GM18907 (cell line): ENCODE measurements around the gene TAF7.
"Not testable (repeated sequence)": the region's sequence is repeated elsewhere in the genome, so short reads cannot be mapped to it uniquely, and the experiment has no call there.

Source experiments
- ATAC-seq: cut with Tn5 transposase; IDR thresholded peaks from one replicate; pipeline ENCODE4 v1.9.1; 2021; ENCODE audit warnings: mild to moderate bottlenecking, moderate library complexity; ENCODE audit not compliant: unreplicated experiment

Gene TAF7

GRCh38 chr5:141338538-141339306 is 18.1 kb upstream of the TAF7 start, which contains the start of gene PCDHGA2:
Gene PCDHGA2 (plus strand): TSS chr5:141338760.
- no peak for ATAC-seq

- ATAC-seq, result not testable (repeated sequence)
Observed at GRCh38 chr5:141332571-141332970, 12.0 kb upstream of the TAF7 start.

DNA sequence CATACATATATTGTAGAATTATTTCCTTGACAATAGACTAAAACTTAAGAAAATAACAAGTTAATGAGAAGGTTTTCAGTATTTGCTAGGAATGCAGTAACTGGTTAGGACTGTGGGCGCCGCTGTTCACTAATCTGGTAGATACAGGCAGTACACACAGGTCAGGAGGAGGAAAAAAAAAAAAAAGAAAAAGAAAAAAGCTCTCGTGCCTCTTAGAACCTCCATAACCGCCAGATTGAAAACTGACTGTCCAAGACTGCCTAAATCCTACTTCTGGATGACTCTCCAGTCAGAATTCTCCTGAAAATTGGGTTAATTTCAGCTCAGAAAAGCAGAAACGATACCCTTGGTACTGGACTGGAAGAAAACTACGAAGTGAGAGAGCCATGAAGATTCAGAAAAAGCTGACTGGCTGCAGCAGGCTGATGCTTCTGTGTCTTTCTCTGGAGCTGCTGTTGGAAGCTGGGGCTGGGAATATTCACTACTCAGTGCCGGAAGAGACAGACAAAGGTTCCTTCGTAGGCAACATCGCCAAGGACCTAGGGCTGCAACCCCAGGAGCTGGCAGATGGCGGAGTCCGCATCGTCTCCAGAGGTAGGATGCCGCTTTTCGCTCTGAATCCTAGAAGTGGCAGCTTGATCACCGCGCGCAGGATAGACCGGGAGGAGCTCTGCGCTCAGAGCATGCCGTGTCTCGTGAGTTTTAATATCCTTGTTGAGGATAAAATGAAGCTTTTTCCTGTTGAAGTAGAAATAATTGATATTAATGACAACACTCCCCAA is 9.9 kb upstream of the TAF7 start, which contains the start of gene PCDHGA1:
Gene PCDHGA1 (plus strand): TSS at position 216 of the 782 bp plus-strand sequence.
- no peak for ATAC-seq

DNA sequence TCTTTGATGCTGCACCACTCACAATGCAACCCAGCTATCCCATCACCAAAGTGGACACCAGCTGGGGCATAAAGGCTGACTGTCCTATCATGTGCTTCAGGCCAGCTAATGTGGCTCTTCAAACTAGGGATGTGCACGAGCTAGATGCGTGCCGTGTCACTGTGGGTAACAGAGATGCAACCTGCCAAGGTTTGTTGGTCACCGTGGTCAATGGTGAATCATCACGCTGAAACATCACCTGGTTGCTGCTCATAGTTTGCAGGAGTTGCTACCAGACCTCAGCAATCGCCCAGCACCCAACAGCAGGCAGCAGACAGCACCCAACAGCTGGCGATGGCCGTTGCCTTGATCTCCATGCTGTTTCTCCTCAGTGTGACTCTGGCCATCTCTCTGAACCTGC is 7.6 kb upstream of the TAF7 start:
- ATAC-seq, result no peak

DNA sequence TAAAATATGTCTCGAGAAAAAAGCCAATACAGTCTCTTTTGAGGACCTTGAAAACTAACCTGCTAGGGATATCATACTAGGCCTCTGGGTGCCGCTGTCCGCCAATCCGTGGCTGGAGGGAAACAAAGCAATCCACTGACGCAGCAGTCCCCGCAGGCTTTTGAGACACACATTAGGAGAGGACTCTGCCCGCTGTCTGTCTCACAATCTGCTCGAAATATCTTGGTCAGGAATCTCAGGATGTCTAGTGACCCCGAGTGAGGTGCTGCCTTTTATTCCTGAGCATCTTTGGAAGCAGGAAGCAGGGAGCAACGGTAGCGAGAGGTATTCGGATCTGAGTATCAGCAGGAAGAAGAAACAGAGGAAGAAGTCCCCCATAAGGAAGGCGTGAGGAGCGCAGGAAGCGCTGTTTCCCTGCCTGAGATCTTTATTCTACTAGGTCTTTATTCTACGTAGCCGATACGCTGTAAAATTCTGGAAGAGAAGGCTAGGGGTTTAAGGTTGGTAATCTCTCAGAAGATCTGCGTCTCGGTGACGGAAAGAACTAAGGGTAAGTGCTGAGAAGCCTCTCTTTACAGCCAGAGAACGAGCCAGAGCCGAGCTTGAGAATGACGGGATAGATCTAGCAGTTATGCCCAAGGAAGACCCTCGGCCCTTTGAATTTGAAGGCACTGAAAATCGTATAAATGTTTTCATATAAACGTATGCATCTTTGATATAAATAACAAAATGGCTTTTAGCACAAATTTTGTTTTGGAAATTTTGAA is 5.7 kb upstream of the TAF7 start:
- ATAC-seq, result peak; percentile 82

- no peak for ATAC-seq
Observed at GRCh38 chr5:141322261-141322660, 1.7 kb upstream of the TAF7 start.

- ATAC-seq, result no peak
Observed at GRCh38 chr5:141319699-141320098, 885 bp downstream of the TAF7 start.

GRCh38 chr5:141319202-141319601 is 1.4 kb downstream of the TAF7 start:
- no peak for ATAC-seq

DNA sequence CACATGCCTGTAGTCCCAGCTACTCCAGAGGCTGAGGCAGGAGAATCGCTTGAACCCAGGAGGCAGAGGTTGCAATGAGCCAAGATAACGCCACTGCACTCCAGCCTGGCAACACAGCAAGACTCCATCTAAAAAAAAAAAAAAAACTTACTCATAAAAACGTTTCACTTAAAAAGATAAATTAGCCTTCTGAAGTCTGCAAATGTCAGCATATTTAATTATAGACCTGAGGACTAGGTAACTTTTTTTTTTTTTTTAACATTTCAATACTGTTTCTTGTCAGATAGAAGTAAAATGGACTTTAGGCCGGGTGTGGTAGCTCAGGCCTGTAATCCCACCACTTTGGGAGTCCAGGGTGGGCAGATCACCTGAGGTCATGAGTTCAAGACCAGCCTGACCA is 3.6 kb downstream of the TAF7 start:
- not testable (repeated sequence) for ATAC-seq

DNA sequence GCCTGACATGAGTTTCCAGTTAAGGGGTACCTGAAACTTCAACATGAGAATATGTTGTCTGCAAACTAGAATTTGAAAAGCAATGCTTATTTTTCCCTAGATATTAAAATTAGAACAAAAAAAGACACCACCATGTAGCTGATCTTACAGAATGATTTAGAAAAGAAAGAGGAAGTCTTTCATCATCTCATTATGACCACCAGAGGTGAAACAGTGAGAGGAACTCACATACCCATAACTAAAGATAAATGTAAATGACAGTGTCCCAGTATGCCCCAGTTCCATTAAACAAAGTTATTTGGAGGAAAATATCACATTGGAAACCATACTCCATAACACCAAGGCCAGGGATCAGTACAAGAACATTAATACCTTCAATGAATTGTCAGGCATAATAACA is 6.9 kb downstream of the TAF7 start:
- no peak for ATAC-seq

DNA sequence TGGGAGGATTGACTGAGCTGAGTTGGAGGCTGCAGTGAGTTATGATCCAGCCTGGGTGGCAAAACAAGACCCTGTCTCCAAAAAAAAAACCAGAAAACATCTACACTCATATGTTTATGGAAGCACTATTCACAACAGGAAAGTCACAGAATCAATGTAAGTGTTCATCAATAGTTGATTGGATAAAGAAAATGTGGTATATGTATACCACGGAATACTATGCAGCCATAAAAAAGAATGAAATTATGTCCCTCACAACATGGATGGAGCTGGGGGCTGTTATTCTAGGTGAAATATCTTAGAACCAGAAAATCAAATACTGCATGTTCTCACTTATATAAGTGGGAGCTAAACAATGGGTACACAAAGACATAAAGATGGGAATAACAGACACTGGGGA is 14.0 kb downstream of the TAF7 start:
- no peak for ATAC-seq

DNA sequence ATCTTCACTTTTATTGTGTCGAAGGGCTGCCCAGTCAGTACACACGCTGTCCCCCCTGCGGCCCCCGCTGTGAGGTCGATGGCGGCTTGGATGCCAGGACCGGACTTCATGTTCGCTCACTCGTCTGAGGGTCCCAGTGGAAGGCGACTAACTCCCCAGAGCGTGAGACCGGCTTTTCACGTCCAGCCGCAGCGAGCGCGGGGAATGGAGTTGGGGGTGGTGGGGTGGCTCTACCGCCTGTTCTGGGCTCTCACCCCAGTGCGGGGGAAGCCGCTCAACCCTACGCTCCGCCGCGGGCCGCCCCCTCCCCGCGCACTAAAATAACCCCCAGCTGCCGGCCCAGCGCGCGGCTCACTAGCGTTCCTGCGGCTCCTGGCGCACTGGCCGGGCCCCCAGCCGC is 16.8 kb downstream of the TAF7 start, which contains the start of gene SLC25A2:
Gene SLC25A2 (minus strand): TSS at position 294 of the 400 bp plus-strand sequence. CDS start 184 bp downstream, at position 110.
- no peak for ATAC-seq

DNA sequence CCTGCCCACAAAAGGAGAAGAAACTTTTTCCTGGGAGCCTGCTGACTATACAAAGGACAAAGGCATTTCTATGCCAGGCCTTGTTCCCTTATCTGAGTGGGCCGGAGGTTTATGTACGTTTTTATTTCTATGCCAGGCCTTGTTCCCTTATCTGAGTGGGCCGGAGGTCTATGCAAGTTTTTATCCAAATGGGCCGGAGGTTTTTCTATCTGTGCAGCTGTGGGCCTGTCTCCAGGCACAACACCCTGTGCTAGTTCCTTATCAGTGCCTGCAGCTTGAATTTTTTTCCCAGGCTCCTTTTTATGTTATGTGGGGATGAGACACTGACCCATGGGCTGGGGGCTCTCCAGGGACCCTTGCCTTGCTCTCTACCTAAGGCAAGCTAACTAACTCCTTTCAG is 22.2 kb downstream of the TAF7 start:
- ATAC-seq, result no peak

DNA sequence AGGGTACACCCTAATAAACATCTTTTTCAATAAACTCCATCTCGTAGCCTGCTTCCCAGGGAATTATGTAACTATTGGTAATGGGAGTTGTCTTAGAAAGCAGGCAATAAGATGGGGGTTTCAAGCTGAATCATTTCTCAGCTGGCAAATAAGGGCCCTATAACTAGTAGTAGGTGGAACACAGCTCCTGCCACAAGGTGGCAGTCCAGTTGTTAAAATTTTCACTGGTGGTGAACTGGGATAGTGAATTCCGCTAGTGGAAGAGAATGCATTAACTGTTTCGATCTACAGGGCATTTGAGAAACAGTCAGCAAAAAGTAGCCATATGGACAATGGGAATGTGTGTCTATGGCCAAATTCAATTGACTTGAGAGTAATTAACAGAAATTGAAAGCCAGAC is 47.7 kb downstream of the TAF7 start:
- no peak for ATAC-seq

DNA sequence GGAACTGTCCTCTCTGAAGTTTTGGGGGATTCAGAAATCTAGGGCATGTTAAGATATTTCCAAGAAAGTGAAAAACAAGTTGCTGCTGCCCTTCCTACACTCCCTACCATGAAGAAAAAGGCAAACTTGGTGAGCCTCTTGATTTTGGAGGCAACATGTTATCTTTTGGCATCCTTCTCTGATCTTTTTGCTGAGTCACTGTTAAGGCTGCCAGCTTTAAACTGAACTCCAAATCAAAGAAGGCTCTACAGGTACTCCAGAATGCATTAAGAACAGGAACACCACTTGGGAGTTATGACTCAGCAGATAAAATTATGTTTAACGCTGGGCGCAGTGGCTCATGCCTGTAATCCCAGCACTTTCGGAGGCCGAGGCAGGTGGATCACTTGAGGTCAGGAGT is 51.4 kb downstream of the TAF7 start:
- ATAC-seq, result no peak
